ENCODE results near the gene ITPR3. TPM values are rescaled to one million over a fixed set of nuclear protein-coding genes. Genes with fewer than 3 reads are reported as not detected.

Gene ITPR3
- polyA plus RNA-seq, 3 donors = 8.2 to 9.1 (median 8.2) TPM

- no peak for DNase-seq
Observed at GRCh38 chr6:33733709-33734007, 112.5 kb downstream of the ITPR3 start.

DNA sequence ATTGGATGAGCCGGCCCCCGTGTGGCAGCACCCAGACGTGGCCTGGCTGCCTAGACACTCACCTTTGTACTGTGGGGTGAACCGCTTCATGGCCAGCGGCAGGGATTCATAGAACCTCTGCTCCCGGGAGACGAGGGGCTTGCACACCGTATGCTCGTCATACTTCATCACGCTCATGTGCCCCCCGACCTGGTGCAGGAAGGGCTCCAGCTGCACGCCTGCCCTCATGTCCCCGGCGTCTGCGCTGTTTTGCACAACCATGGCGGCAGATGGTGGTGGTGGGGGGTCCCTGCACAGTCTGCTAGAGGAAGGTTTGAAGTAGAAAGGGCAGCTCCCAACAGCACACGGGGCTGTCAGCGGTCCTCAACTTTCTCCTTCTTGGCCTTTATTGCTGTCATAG lies 114.1 kb downstream of the ITPR3 start:
- no peak for DNase-seq

DNA sequence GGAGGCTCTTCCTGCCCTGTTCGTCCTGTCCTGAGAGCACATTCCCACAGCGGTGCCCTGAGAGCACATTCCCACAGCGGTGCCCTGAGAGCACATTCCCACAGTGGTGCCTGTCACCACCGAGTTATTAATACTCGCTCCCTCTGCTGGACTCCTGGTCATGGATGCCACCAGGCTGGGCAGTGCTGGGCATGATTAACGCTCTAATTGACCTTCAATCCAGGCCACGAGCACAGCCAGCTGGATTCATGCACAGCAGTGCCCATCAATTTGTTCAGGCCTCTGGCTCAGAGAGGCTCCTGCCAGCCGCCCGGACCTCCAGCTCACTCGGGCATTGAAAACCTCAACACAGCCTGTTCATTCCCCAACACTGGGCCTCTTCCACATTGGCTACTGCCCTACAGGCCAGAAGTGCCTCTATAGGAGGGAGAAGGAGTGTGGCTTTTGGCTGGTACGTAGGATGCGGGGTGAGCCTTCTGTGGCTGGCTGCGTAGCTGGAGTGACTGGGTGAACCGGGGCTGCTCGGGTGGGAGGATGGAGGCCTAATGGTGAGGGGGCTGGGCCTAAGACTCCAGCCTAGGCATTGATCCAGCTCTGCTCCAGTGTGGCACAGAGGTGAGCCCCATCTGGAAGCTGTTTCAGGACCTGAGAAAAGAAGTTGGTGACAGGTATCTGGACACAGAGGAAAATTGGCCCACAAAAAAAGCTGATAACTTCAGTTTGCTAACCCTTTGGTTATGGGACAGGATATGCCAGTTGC lies 116.3 kb downstream of the ITPR3 start:
- DNase-seq = no peak

GRCh38 chr6:33738153-33738552 lies 117.0 kb downstream of the ITPR3 start:
- no peak for DNase-seq

DNA sequence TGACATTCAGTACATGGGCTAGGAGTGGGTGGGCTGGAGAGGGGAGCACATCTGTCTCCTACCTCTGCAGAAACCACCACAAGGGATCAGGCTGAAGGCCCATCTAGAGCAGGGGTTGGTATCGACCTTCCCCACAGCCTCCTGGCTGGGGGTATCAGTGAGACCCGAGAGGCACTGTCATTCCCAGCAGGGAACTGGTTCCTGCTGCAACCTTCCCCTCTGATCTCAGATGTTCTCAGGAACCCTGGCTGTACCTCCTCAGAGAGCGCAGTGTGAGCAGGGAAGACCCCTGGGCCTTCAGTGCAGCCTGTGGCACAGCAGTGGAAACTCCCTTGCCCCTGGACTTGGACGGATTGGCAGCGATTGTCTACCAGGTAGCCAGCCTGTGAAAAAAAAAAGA lies 117.8 kb downstream of the ITPR3 start:
- DNase-seq = no peak

GRCh38 chr6:33739571-33739970 lies 118.4 kb downstream of the ITPR3 start:
- no peak for DNase-seq

DNA sequence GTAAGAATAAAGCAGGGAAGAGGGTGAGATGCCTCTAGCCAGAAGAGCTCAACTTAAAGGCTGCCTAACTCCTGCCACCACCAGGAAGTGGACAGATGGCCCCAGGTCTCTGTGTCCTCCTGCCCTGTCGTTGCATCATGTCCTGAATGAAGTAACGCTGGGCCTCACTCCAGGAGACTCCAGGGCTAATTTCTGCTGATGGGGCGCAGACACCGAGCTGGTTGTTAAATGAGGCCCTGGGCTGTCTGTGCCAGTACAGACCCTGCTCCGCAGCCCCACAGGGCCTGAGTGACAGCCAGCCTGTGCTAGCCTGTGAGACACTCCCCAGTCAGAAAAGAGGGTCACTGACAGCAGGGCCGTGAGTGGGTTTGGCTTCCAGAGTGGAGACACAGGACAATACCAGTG lies 119.1 kb downstream of the ITPR3 start:
- DNase-seq = no peak

- DNase-seq = no peak
Observed at GRCh38 chr6:33740794-33741193, 119.7 kb downstream of the ITPR3 start.

GRCh38 chr6:33742092-33742491 lies 121.0 kb downstream of the ITPR3 start:
- no peak for DNase-seq

DNA sequence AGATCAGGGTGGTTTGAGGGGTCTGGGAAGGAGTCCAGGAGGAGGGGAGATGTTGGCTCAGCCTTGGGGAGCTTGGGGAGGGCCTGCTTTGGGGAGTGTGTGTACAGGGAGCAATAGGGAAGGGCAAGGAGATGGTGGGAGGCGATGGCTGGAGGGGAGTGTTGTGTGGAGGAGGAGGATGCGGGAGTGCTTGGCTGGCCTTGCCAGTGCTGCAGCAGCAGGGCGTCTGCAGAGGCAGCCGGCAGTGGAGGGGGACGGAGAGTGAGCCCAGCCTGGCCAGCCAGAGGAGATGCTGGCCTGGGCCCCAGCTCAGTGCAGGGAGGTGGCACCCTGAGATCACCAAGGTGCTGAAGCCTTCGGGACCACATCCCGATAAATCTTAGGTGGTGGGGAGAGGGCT lies 121.7 kb downstream of the ITPR3 start:
- DNase-seq = no peak

DNA sequence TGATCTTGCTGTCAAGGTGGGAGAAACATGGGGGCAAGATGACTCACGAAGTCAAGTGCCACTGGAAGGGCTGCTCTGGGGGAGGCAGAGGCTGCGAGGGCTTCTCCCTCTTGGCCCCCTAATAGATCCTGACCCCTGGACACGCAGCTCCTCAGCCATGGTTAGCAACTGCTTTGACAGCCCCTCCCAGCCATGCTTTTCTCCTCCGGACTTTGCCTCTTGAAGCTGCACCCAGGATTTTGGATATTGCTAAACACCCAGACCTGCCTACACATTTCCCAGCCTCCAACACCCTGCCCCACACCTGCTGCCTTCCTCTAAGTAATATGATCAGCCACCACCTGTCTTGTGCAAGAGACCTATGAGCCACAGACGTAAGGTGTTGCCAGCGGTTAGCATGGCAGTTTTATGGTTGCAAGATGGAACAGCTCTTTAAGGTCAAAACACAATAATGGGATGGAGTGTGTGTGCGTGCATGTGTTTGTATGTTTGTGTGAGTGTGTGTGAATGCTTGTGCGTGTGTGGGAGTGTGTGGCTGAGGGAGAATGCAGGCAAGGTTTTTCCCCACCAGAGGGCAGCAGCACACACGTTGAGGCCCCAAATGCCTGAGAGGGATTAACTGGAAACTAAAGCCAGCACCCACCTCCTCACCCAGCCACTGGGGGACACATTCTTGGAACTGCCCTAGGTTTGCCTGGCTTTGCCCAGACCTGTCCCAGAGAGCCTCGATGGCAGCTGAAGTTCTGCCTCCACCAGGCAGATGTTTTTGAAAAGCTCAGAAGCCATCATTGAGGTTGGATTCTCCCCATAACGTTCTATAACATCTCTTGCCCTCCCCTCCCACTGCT lies 123.1 kb downstream of the ITPR3 start:
- DNase-seq = peak; percentile 83

- DNase-seq = no peak
Observed at GRCh38 chr6:33744895-33745546, 123.9 kb downstream of the ITPR3 start.

DNA sequence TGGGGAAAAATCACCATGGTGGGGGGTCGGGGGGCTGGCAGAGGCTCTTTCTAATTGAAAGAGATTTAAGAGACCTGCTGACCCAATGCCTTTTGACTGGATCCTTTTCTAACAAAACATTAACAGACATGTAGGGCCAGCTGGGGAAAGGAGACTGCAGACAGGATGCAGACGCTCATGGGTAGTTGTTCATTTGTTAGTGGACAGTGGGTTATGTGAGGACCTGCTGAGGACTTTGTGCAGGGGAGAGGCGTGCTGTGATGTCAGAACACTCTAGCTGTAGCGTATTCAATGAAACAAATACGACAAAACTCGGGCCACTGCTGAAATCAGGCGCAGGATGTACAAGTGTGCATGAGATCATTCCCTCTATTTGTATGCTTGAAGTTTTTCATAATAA lies 124.4 kb downstream of the ITPR3 start:
- no peak for DNase-seq

Other genes with a start within 250 kb of the ITPR3 start
- gene KIFC1, start 229.5 kb upstream of the ITPR3 start, polyA plus RNA-seq (ENCODE audit: insufficient read length in 3 of 3) = 10 to 100 TPM; 42.2 to 54.6 (median 43.3) TPM
- 10 to 100 TPM; 68.7 to 82.5 (median 74.8) TPM for gene PHF1, start 210.3 kb upstream of the ITPR3 start, polyA plus RNA-seq (ENCODE audit: insufficient read length in 3 of 3)
- gene CUTA, start 203.2 kb upstream of the ITPR3 start, polyA plus RNA-seq (ENCODE audit: insufficient read length in 3 of 3) = 100 to 1,000 TPM; 225 to 264 (median 238) TPM
- 10 to 100 TPM; 31.5 to 40.8 (median 37.8) TPM for gene SYNGAP1, start 201.3 kb upstream of the ITPR3 start, polyA plus RNA-seq (ENCODE audit: insufficient read length in 3 of 3)
- gene ZBTB9, start 166.7 kb upstream of the ITPR3 start, polyA plus RNA-seq (ENCODE audit: insufficient read length in 3 of 3) = 10 to 100 TPM; 13.7 to 16.4 (median 14.9) TPM
- gene BAK1, start 41.0 kb upstream of the ITPR3 start, polyA plus RNA-seq (ENCODE audit: insufficient read length in 3 of 3) = 10 to 100 TPM; 22.5 to 26.1 (median 25.3) TPM
- 10 to 100 TPM; 67.0 to 76.0 (median 71.1) TPM for gene UQCC2, start 90.4 kb downstream of the ITPR3 start, polyA plus RNA-seq (ENCODE audit: insufficient read length in 3 of 3)
- gene IP6K3, start 125.6 kb downstream of the ITPR3 start, polyA plus RNA-seq (ENCODE audit: insufficient read length in 3 of 3) = 1 to 10 TPM in 1 of 3 donors, under 1 TPM in 2; 0.83 to 1.1 (median 0.83) TPM
- 10 to 100 TPM; 67.7 to 87.9 (median 81.1) TPM for gene LEMD2, start 167.8 kb downstream of the ITPR3 start, polyA plus RNA-seq (ENCODE audit: insufficient read length in 3 of 3)
- 1 to 10 TPM; 1.4 to 1.9 (median 1.4) TPM for gene MLN, start 182.7 kb downstream of the ITPR3 start, polyA plus RNA-seq (ENCODE audit: insufficient read length in 3 of 3)

Measured in renal pelvis (tissue), 4 donors.